HepG2 (cell line): Measurements from ENCODE around the gene ATG16L1. TPM values are rescaled to one million over a fixed set of nuclear protein-coding genes. Genes with fewer than 3 reads are reported as not detected.

Experiments used
- ATAC-seq: fragments of 200-7000 bp; cut with Tn5 transposase; 3 replicates; pipeline ENCODE4 v1.9.1; 2020; ENCODE audit warnings: mild to moderate bottlenecking, moderate library complexity
- BruUV-seq: library from RNA; stranded (reverse); fragments of 400-500 nt; replicated peaks from 2 replicates; lab custom pipeline; 2021; lab: Mats Ljungman, UMichigan
- CTCF ChIA-PET: fragments of 300-600 bp; formaldehyde crosslinking; extraction: SDS; loops from one replicate; lab custom pipeline; 2021; ENCODE audit warnings: low total read pairs, inconsistent platforms, low intra/inter-chr PET ratio; lab: Yijun Ruan, JAX
- POLR2A ChIA-PET: fragments of 350-600 bp; sonication (Branson Sonifier 250); formaldehyde crosslinking; loops from one replicate; lab custom pipeline; 2020; ENCODE audit warnings: antibody characterized with exemption, inconsistent platforms; lab: Yijun Ruan, JAX
- DNase-seq: peaks from one replicate; pipeline ENCODE4 v3.0.0-alpha.2; 2015; ENCODE audit warnings: low spot score
- FAIRE-seq: peaks from 3 replicates; lab custom pipeline; 2011; peaks lifted over from hg19 to GRCh38; lab: Jason Lieb, UNC
- H2AFZ ChIP-seq: one replicate; pipeline ENCODE4 v1.6.1; 2011; ENCODE audit warnings: low read length, inconsistent platforms
- H3K27ac ChIP-seq: fragments of 300-600 bp; 3 replicates; pipeline ENCODE4 v1.8.0; 2011; ENCODE audit warnings: mixed run types, mild to moderate bottlenecking, mixed read lengths, low read length, inconsistent platforms; ENCODE audit not compliant: insufficient read depth; ENCODE audit errors: extremely low read length
- H3K27me3 ChIP-seq, 2 experiments: fragments of 200-600 bp in 1 of 2; 2 replicates in 1 of 2; 3 replicates in 1 of 2; pipeline versions ENCODE4 v1.6.0 to v1.8.0; 2011; ENCODE audit warnings: low read length in 2 of 2, mild to moderate bottlenecking in 2 of 2, moderate library complexity in 2 of 2, inconsistent platforms in 1 of 2; ENCODE audit not compliant: insufficient read depth in 2 of 2, control insufficient read depth in 1 of 2
- H3K36me3 ChIP-seq, 2 experiments: fragments of 200-600 bp in 1 of 2; replicated peaks in 1 of 2; 2 replicates in 1 of 2; 3 replicates in 1 of 2; pipeline versions ENCODE4 v1.5.1 to v1.8.0; 2011; ENCODE audit warnings: low read length in 2 of 2, inconsistent platforms in 1 of 2; ENCODE audit not compliant: insufficient read depth in 2 of 2, control insufficient read depth in 1 of 2
- H3K4me1 ChIP-seq: 2 replicates; pipeline ENCODE4 v1.5.1; 2012; ENCODE audit warnings: low read length, inconsistent platforms; ENCODE audit not compliant: insufficient read depth
- H3K4me2 ChIP-seq: 2 replicates; pipeline ENCODE4 v1.6.0; 2011; ENCODE audit warnings: low read depth, low read length, inconsistent platforms
- H3K4me3 ChIP-seq, 3 experiments: fragments of 200-600 bp in 1 of 3; sonication (generic), shearing (Covaris generic) in 1 of 3; replicated peaks in 1 of 3; 2 replicates each; pipeline ENCODE4 v1.5.1; 2011 to 2016; ENCODE audit warnings: low read length in 3 of 3, inconsistent platforms in 2 of 3, low read depth in 2 of 3, mild to moderate bottlenecking in 2 of 3, control low read depth in 1 of 3, mixed read lengths in 1 of 3; ENCODE audit not compliant: insufficient read depth in 1 of 3
- H3K79me2 ChIP-seq: one replicate; pipeline ENCODE4 v1.6.1; 2011; ENCODE audit warnings: low read length, inconsistent platforms; ENCODE audit not compliant: insufficient read depth
- H3K9ac ChIP-seq: 2 replicates; pipeline ENCODE4 v1.6.0; 2011; ENCODE audit warnings: mild to moderate bottlenecking, low read depth, low read length, inconsistent platforms; ENCODE audit not compliant: insufficient read depth
- H3K9me3 ChIP-seq: 2 replicates; pipeline ENCODE4 v1.5.1; 2012; ENCODE audit warnings: mild to moderate bottlenecking, low read length
- H4K20me1 ChIP-seq: 2 replicates; pipeline ENCODE4 v1.6.0; 2011; ENCODE audit warnings: inconsistent platforms, mild to moderate bottlenecking, low read length, moderate library complexity; ENCODE audit not compliant: insufficient read depth
- AGO1 ChIP-seq: fragments of 200-400 bp; formaldehyde crosslinking; IDR thresholded peaks from 2 replicates; pipeline ENCODE4 v1.6.1; 2017; ENCODE audit warnings: mild to moderate bottlenecking, low read depth, low read length, moderate library complexity; ENCODE audit not compliant: poor library complexity, severe bottlenecking
- CAMTA2 ChIP-seq: sonication (generic); formaldehyde crosslinking; IDR thresholded peaks from 2 replicates; pipeline ENCODE4 v1.4.0; 2020; ENCODE audit warnings: mild to moderate bottlenecking, missing genetic modification reagents, borderline replicate concordance
- ELF3 ChIP-seq: IDR thresholded peaks from 2 replicates; pipeline ENCODE4 v1.6.1; 2016; ENCODE audit warnings: missing genetic modification reagents, missing compliant biosample characterization
- MAFK ChIP-seq, 2 experiments: IDR thresholded peaks in 1 of 2; conservative IDR thresholded peaks in 1 of 2; 2 replicates each; pipeline ENCODE4 v1.6.1; 2011; ENCODE audit warnings: improper control_type of control experiment in 2 of 2, low read length in 2 of 2
- SIN3A ChIP-seq: IDR thresholded peaks from 2 replicates; pipeline ENCODE4 v1.6.1; 2011; ENCODE audit warnings: low read depth, mild to moderate bottlenecking, control low read depth, low read length, borderline replicate concordance
- ZBTB21 ChIP-seq: sonication (generic); formaldehyde crosslinking; IDR thresholded peaks from 2 replicates; pipeline ENCODE4 v1.4.0; 2020; ENCODE audit warnings: missing genetic modification reagents
- ZNF121 ChIP-seq: sonication (generic); formaldehyde crosslinking; IDR thresholded peaks from 2 replicates; pipeline ENCODE4 v1.5.0; 2020; ENCODE audit warnings: mild to moderate bottlenecking, missing genetic modification reagents
- ZNF558 ChIP-seq: sonication (generic); formaldehyde crosslinking; IDR thresholded peaks from 2 replicates; pipeline ENCODE4 v1.9.0; 2022; ENCODE audit warnings: mild to moderate bottlenecking, missing genetic modification reagents, borderline replicate concordance
- ZNF720 ChIP-seq: sonication (generic); formaldehyde crosslinking; IDR thresholded peaks from 2 replicates; pipeline ENCODE4 v1.4.0; 2020; ENCODE audit warnings: missing genetic modification reagents
- WGBS: methylation state at CpG from one replicate; pipeline ENCODE4 v1.1.6; 2017; ENCODE audit warnings: low lambda C conversion rate; 5-methylcytosine and 5-hydroxymethylcytosine counted together
- in situ Hi-C: cut with HindIII; loops from 2 replicates; pipeline ENCODE4 v1.10.0; 2017; ENCODE audit warnings: low pct_unique_long_range_greater_than_20kb; ENCODE audit not compliant: extremely low pct_ligation_motif_present
- intact Hi-C: fragments of 100-400 bp; cut with micrococcal nuclease; formaldehyde crosslinking; loops from one replicate; pipeline ENCODE4 v1.10.0; 2022; ENCODE audit not compliant: unreplicated experiment
- polyA plus RNA-seq, 8 experiments: library from polyadenylated mRNA; depleted of rRNA in 3 of 8; stranded (reverse) in 7 of 8; unstranded in 1 of 8; fragments of >200 nt; fragmentation: Illumina TruSeq in 4 of 8; extraction: Trizol in 4 of 8; gene quantifications; 2 replicates each; pipeline versions ENCODE4 v1.2.1 to v1.2.3, GENCODE V29; 2011 to 2016; ENCODE audit warnings: low read depth in 4 of 8, missing spikeins in 1 of 8, mixed read lengths in 1 of 8; ENCODE audit not compliant: insufficient read depth in 1 of 8
- total RNA-seq, 5 experiments: library from RNA; depleted of rRNA; stranded (reverse); fragments of >200 nt; fragmentation: Illumina TruSeq; extraction: Trizol; gene quantifications; 2 replicates each; pipeline ENCODE4 v1.2.3, GENCODE V29; 2016; ENCODE audit warnings: low read depth in 1 of 5

ATG16L1 gene
- total and polyA plus RNA-seq, 2 of the 13 experiments (the other 11 are each of a cell fraction or from before 2014, with no cell fraction given), result 26.0 to 51.7 TPM

- POLR2A ChIA-PET, result no interaction called here
- CTCF ChIA-PET, result no interaction called here
- no TSS peak for BruUV-seq
- no peaks in the 10 kb centered on the region for H4K20me1 ChIP-seq
- peaks cover 0 to 3% of the 10 kb centered on the region in 2 experiments; a peak in 1 of 5 replicates for H3K27me3 ChIP-seq
- FAIRE-seq (no peak), ATAC-seq (no peak), DNase-seq (no peak)
- H3K9me3 ChIP-seq, result no peaks in the 10 kb centered on the region
- no peak overlapping the region for H3K4me2 ChIP-seq
- no peaks in the 10 kb centered on the region for H3K79me2 ChIP-seq
- no peak overlapping the region for H2AFZ ChIP-seq
- H3K9ac ChIP-seq, result no peak overlapping the region
- H3K4me3 ChIP-seq, result no peak overlapping the region
- WGBS, result 47% methylated on average over 7 of the region's 7 CpGs
- intact Hi-C loops (no loop called here), in situ Hi-C loops (no loop called here)
- no peaks in the 10 kb centered on the region for H3K36me3 ChIP-seq
- H3K27ac ChIP-seq, result no peak overlapping the region
- peaks cover 13% of the 10 kb centered on the region; the same call in 1 of the 2 replicates for H3K4me1 ChIP-seq
- no peak for TF ChIP-seq ZNF558 (CRISPR knock-in tag)
- TF ChIP-seq ZBTB21 (CRISPR knock-in tag), result no peak
- no peak for TF ChIP-seq ZNF121 (CRISPR knock-in tag)
- TF ChIP-seq ELF3 (CRISPR knock-in tag), result no peak
- no peak for TF ChIP-seq ZNF720 (CRISPR knock-in tag)
- TF ChIP-seq MAFK (conservative IDR thresholded peaks at IDR 0.05 in 1 of 2, IDR thresholded peaks at IDR 0.05 in 1 of 2; ENCODE audit: low read length in 2 of 2), result 0 out of 4 replicates have a peak, but pooled peaks of 1 of the 2 experiments have one; percentile 13
- no peak for TF ChIP-seq SIN3A
- TF ChIP-seq AGO1, result no peak
- TF ChIP-seq CAMTA2 (CRISPR knock-in tag), result no peak
These were observed 14.5 kb upstream of the ATG16L1 start for GRCh38 chr2:233236820-233237589.
